PC-9 (cell line): ENCODE measurements around the gene PLEKHA6.

Experiments used
- EZH2 ChIP-seq: fragments of 200-600 bp; sonication (generic); IDR thresholded peaks from 2 replicates; pipeline ENCODE4 v1.8.0; 2017; ENCODE audit warnings: antibody characterized with exemption, low read depth
- TF ChIP-seq, protein P1 (sequence below): fragments of 200-600 bp; sonication (generic); conservative IDR thresholded peaks from 2 replicates; pipeline ENCODE4 v1.6.1; 2017; ENCODE audit warnings: mixed run types, antibody characterized with exemption, mild to moderate bottlenecking, moderate library complexity

DNA sequence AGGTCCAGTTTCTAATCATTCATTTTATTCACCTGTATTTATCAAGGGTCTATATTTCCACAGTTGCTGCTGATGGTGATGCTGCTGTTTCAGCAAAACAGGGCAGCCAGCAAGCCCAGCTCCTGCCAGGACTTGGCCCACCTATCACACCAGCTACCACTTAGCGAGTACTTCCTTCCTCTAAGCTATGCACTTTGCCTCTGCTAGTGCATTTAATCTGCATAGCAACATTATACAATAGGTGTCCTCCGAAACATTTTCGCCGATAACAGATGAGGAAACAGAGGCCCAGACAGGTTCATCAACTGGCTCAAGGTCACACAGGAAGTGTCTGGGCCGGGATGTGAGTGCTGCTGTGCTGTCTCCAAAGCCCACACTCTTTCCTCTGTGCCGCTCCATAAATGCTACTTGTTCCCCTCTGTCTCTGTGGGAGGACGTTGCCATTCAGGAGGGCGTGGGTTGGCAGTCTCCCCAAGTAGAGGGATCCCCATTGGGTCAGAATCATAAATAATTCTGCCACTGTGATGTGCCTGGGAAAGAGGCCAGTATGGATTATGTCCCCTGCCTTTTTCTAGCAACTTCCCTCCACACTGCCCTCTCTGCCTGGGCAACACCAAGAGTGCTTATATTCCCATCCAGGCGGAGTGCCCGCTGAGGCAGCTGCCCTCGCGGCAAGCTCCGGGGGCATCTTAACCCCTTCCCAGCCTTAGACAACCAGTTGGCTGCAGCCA is 9.4 kb upstream of the PLEKHA6 start:
- TF ChIP-seq, protein P1, sequence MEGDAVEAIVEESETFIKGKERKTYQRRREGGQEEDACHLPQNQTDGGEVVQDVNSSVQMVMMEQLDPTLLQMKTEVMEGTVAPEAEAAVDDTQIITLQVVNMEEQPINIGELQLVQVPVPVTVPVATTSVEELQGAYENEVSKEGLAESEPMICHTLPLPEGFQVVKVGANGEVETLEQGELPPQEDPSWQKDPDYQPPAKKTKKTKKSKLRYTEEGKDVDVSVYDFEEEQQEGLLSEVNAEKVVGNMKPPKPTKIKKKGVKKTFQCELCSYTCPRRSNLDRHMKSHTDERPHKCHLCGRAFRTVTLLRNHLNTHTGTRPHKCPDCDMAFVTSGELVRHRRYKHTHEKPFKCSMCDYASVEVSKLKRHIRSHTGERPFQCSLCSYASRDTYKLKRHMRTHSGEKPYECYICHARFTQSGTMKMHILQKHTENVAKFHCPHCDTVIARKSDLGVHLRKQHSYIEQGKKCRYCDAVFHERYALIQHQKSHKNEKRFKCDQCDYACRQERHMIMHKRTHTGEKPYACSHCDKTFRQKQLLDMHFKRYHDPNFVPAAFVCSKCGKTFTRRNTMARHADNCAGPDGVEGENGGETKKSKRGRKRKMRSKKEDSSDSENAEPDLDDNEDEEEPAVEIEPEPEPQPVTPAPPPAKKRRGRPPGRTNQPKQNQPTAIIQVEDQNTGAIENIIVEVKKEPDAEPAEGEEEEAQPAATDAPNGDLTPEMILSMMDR, result no peak
- TF ChIP-seq EZH2, result no peak
